GM18867 (cell line): ENCODE data around the gene SRA1.

Source experiments
- ATAC-seq: cut with Tn5 transposase; IDR thresholded peaks from one replicate; pipeline ENCODE4 v1.9.1; 2021; ENCODE audit warnings: mild to moderate bottlenecking, moderate library complexity; ENCODE audit not compliant: unreplicated experiment

SRA1 gene

GRCh38 chr5:140551872-140552271 is 5.4 kb downstream of the SRA1 start:
- no peak for ATAC-seq

GRCh38 chr5:140550147-140551079 is 6.9 kb downstream of the SRA1 start:
- ATAC-seq: no peak

- no peak for ATAC-seq
Measured at GRCh38 chr5:140549237-140550144, 7.8 kb downstream of the SRA1 start.

GRCh38 chr5:140548791-140549190 is 8.5 kb downstream of the SRA1 start:
- no peak for ATAC-seq

- ATAC-seq: no peak
Measured at GRCh38 chr5:140548300-140548688, 9.0 kb downstream of the SRA1 start.

GRCh38 chr5:140547508-140548299 is 9.6 kb downstream of the SRA1 start, which contains the start of gene EIF4EBP3:
Gene EIF4EBP3 (plus strand): TSS chr5:140547662. CDS start chr5:140547738, 76 bp downstream.
- peak; percentile 97 for ATAC-seq

- ATAC-seq: no peak
Measured at GRCh38 chr5:140546851-140547507, 10.3 kb downstream of the SRA1 start.

GRCh38 chr5:140545606-140546005 is 11.7 kb downstream of the SRA1 start:
- ATAC-seq: no peak

- no peak for ATAC-seq
Measured at GRCh38 chr5:140544986-140545385, 12.3 kb downstream of the SRA1 start.

- ATAC-seq: no peak
Measured at GRCh38 chr5:140542972-140543371, 14.3 kb downstream of the SRA1 start.

- ATAC-seq: no peak
Measured at GRCh38 chr5:140540227-140540626, 17.0 kb downstream of the SRA1 start.

GRCh38 chr5:140524003-140524402 is 33.3 kb downstream of the SRA1 start:
- ATAC-seq: no peak

- ATAC-seq: no peak
Measured at GRCh38 chr5:140513124-140513523, 44.1 kb downstream of the SRA1 start.

GRCh38 chr5:140509898-140510297 is 47.4 kb downstream of the SRA1 start:
- no peak for ATAC-seq

GRCh38 chr5:140502834-140503233 is 54.4 kb downstream of the SRA1 start:
- no peak for ATAC-seq
